A673 (cell line): ENCODE data around the gene UFD1. TPM values are rescaled to one million over a fixed set of nuclear protein-coding genes. Genes with fewer than 3 reads are reported as not detected.

ENCODE experiments used
- BruUV-seq: library from RNA; stranded (reverse); fragments of 400-500 nt; replicated peaks from 2 replicates; lab custom pipeline; 2021; lab: Mats Ljungman, UMichigan
- CTCF ChIA-PET: fragments of 300-600 bp; sonication (Branson Sonifier 250); formaldehyde crosslinking; loops from one replicate; lab custom pipeline; 2022; ENCODE audit warnings: antibody characterized with exemption; lab: Charles Lee
- POLR2A ChIA-PET: fragments of 300-600 bp; sonication (Branson Sonifier 250); formaldehyde crosslinking; loops from one replicate; lab custom pipeline; 2022; ENCODE audit warnings: antibody characterized with exemption; ENCODE audit not compliant: low non-redundant PET; lab: Charles Lee
- DNase-seq: peaks from one replicate; pipeline ENCODE4 v3.0.0-alpha.2; 2015; ENCODE audit warnings: low spot score
- H3K27ac ChIP-seq: fragments of 200-600 bp; sonication (generic); 2 replicates; pipeline ENCODE4 v1.5.1; 2016; ENCODE audit warnings: mixed run types, low read depth, mild to moderate bottlenecking, mixed read lengths, antibody characterized with exemption, low read length; ENCODE audit not compliant: poor library complexity, severe bottlenecking
- H3K27me3 ChIP-seq: fragments of 200-600 bp; sonication (generic); replicated peaks from 2 replicates; pipeline ENCODE4 v1.6.1; 2017; ENCODE audit warnings: mixed run types, low read depth, mild to moderate bottlenecking, mixed read lengths, antibody characterized with exemption, low read length; ENCODE audit not compliant: insufficient read depth, poor library complexity
- H3K36me3 ChIP-seq: fragments of 200-600 bp; sonication (generic); 2 replicates; pipeline ENCODE4 v1.6.1; 2016; ENCODE audit warnings: mixed run types, mild to moderate bottlenecking, mixed read lengths, antibody characterized with exemption, low read length; ENCODE audit not compliant: insufficient read depth, poor library complexity, severe bottlenecking
- H3K4me1 ChIP-seq: fragments of 200-600 bp; sonication (generic); 2 replicates; pipeline ENCODE4 v1.6.1; 2017; ENCODE audit warnings: mixed run types, mild to moderate bottlenecking, mixed read lengths, antibody characterized with exemption, low read length; ENCODE audit not compliant: insufficient read depth, poor library complexity, severe bottlenecking
- H3K4me3 ChIP-seq: fragments of 200-600 bp; sonication (generic); 2 replicates; pipeline ENCODE4 v1.5.1; 2016; ENCODE audit warnings: low read depth, mixed run types, mild to moderate bottlenecking, mixed read lengths, low read length; ENCODE audit not compliant: poor library complexity, severe bottlenecking
- H3K9me3 ChIP-seq: fragments of 200-600 bp; sonication (generic); 2 replicates; pipeline ENCODE4 v1.6.1; 2016; ENCODE audit warnings: mixed run types, low read depth, mild to moderate bottlenecking, mixed read lengths, antibody characterized with exemption, low read length; ENCODE audit not compliant: poor library complexity, severe bottlenecking
- CTCF ChIP-seq: fragments of 300-800, 200-600 bp; sonication (generic); conservative IDR thresholded peaks from 2 replicates; pipeline ENCODE4 v1.5.1; 2017; ENCODE audit warnings: low read depth, mild to moderate bottlenecking, antibody characterized with exemption, low read length, moderate library complexity, mixed read lengths
- EZH2 ChIP-seq: fragments of 200-600 bp; sonication (generic); IDR thresholded peaks from 2 replicates; pipeline ENCODE4 v1.6.1; 2017; ENCODE audit warnings: borderline replicate concordance, low read depth, mild to moderate bottlenecking, mixed read lengths, antibody characterized with exemption, low read length; ENCODE audit not compliant: poor library complexity, severe bottlenecking
- intact Hi-C: fragments of 100-400 bp; cut with micrococcal nuclease; formaldehyde crosslinking; loops from one replicate; pipeline ENCODE4 v1.10.0; 2022; ENCODE audit not compliant: unreplicated experiment
- total RNA-seq: library from RNA; stranded (reverse); gene quantifications from 2 replicates; pipeline ENCODE4 v1.2.3, GENCODE V29; 2021

The UFD1 gene
- total RNA-seq, 1 experiment from 2014 or later = 195 TPM

- no TSS peak for BruUV-seq
- CTCF ChIA-PET = no interaction called here
- intact Hi-C loops = no loop called here
These were observed 41.0 kb upstream of the UFD1 start for GRCh38 chr22:19520007-19520406.

GRCh38 chr22:19519041-19519926 is 40.3 kb upstream of the UFD1 start:
- CTCF ChIA-PET = no interaction called here
- H3K4me3 ChIP-seq = no peak overlapping the region
- peaks cover 26% of the 10 kb centered on the region for H3K36me3 ChIP-seq
- peaks cover 5% of the 10 kb centered on the region for H3K4me1 ChIP-seq
- POLR2A ChIA-PET = no interaction called here
- BruUV-seq = no TSS peak
- DNase-seq = no peak
- H3K9me3 ChIP-seq = no peaks in the 10 kb centered on the region
- intact Hi-C loops = no loop called here
- TF ChIP-seq EZH2 (no peak), CTCF (no peak)
- H3K27ac ChIP-seq = no peak overlapping the region
- H3K27me3 ChIP-seq = peaks cover 9% of the 10 kb centered on the region

More at GRCh38 chr22:19520007-19520406, 41.0 kb upstream of the UFD1 start:
- Histone ChIP-seq H3K27ac (no peak overlapping the region), H3K4me1 (peaks cover 5% of the 10 kb centered on the region), H3K4me3 (no peak overlapping the region), H3K27me3 (peaks cover 9% of the 10 kb centered on the region), H3K9me3 (no peaks in the 10 kb centered on the region), H3K36me3 (peaks cover 19% of the 10 kb centered on the region)
- POLR2A ChIA-PET = no interaction called here
- no peak for TF ChIP-seq CTCF
- no peak for TF ChIP-seq EZH2
- no peak for DNase-seq

- Histone ChIP-seq H3K27me3 (peaks cover 4% of the 10 kb centered on the region), H3K9me3 (no peaks in the 10 kb centered on the region), H3K4me3 (no peak overlapping the region), H3K36me3 (peaks cover 33% of the 10 kb centered on the region), H3K27ac (no peak overlapping the region), H3K4me1 (peaks cover under 1% of the 10 kb centered on the region)
- CTCF ChIA-PET = no interaction called here
- intact Hi-C loops = no loop called here
- TF ChIP-seq EZH2 (no peak), CTCF (no peak)
- DNase-seq = no peak
- BruUV-seq = no TSS peak
- POLR2A ChIA-PET = no interaction called here
These were observed 39.6 kb upstream of the UFD1 start for GRCh38 chr22:19518635-19519034.
